ENCODE measurements around the gene PLCB4. TPM values are rescaled to one million over a fixed set of nuclear protein-coding genes. Genes with fewer than 3 reads are reported as not detected.

PLCB4 gene
- under 0.01 and 0.87 TPM in 2 replicates for total RNA-seq

DNA sequence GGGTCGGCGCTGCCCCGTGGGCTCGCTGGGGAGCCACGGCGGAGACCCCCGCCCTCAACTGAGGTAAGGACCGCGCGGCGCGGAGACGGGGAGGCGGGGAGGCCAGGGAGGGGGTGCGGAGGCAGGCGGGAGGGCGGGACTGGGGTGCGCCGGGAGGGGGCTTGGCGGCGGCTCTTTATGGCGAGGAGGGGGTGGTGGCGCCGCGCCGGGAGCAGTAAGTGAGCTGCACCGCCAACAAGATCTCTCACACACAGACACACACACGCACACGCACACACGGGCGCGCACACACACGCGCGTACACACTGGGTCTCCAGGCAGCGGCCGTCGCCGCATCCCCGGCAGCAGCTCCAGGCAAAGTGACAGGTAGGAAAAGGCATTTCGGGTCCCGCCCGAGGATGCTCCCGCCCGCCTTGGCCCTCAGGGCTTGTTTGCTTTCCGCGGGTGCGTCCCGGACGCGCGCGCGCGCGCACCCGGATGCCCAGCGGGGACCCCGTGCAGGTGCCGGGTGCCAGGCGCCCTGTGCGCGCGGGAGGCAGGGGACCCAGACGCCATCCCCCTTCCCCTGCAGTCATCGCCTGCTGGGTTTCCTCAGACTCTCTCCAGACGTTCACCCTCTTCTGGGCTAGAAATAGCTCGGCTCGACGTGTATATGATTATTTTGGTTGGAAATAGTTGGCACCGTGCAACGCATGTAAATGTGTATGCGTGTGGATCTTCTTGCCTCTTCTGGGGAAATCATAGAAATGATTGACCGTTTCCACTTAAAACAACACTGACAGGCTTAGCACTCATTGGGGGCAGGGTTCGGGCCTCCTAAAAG lies at the start of gene PLCB4:
Gene PLCB4, plus strand, starts transcription at position 247 of the 823 bp plus-strand sequence. CDS start 238,728 bp downstream, outside the sequence.

GRCh38 chr20:9514461-9515213 lies 445.8 kb downstream of the PLCB4 start, which contains the start of gene LAMP5:
TSS of gene LAMP5 (plus strand) at chr20:9514590. CDS start at chr20:9514853, 263 bp downstream.

Measured in placental epithelial cell (primary cell).